COR-L47 (cell line): ENCODE data around the gene ZNF165.
"Not testable (repeated sequence)": the region's sequence is repeated elsewhere in the genome, so short reads cannot be mapped to it uniquely, and the experiment has no call there.

Experiments used
- DNase-seq: peaks from one replicate; lab custom pipeline; 2025; lab: John Stamatoyannopoulos, UW

Gene ZNF165

DNA sequence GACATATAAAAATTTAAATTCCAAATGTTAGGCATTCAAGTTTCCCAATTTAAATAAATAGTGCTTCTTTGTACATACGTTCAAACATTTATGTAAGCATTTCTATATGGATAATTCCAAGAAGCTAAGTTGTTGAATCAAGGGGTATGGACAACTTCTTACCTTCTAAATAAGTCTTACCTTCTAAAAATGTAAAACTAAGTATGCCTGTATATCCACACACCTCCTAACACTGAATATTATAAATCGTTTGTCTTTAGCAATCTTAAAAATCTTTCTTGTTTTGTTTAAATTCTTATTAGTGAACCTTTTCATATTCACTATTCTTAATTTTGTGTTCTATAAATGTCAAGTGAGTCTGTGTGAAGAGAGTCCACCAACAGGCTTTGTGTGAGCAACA is 41.5 kb downstream of the ZNF165 start:
- no peak for DNase-seq

DNA sequence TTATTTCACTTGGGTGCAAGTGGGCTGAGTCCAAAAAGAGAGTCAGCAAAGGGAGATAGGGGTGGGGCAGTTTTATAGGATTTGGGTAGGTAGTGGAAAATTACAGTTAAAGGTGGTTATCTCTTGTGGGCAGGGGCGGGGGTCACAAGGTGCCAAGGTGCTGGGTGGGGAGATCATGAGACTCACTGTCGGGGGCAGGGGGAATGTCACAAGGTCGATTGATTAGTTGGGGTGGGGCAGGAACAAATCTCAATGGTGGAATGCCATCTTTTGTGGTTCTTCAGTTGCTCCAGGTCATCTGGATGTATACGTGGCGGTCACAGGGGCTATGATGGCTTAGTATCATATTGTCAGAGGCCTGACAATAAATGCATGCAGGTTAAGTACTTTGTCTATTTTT is 41.9 kb downstream of the ZNF165 start:
- not testable (repeated sequence) for DNase-seq

DNA sequence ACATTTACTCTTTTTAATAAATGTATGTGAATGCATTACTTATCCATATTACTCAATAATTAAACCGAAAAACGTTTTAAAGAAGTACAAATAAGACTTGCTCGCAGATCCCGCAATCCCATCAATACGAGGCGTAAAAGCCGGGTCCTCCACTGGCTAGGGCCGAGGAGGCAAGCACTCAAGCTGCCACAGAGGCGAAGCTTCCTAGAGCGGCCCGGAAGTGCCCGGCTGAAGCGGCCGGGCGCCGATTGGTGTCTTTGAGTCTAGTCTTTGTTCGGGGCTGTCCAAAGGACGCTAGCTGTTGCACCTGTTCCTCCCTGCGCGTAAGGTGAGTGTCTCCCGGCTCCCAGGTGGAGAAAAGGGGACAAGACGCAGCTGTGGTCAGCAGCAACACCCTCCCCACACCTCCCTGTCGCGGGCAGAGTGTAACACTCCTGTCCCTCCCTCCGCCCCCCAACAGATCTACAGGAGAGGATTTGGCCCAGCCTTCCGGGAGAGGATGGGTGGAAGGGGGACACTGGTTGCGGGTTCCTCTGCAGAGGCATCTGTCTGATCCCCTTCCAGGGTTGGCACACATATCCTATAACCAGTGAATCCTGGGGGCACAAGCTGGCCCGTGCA is 44.1 kb downstream of the ZNF165 start, which contains the start of gene ZSCAN16:
TSS of gene ZSCAN16 (plus strand) at position 260 of the 621 bp plus-strand sequence. CDS start 835 bp downstream, outside the sequence.
- peak; percentile 86 for DNase-seq

DNA sequence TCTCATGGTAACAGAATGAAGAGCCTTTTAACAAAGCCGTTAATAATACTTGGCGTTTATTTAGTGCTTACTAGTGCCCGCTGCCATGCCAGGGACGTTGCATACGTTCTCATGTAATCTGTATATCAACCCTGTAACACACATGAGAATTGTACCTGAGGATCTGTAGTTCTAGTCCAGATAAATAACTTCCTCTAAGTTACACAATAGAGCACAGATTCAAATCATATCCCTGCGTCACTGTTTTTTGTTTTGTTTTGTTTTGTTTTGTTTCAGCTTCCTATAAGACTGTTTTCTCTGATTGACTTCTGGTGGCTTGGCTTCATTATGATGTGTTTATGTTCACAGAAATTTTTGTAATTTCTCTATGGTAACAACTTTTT is 44.6 kb downstream of the ZNF165 start:
- no peak for DNase-seq

DNA sequence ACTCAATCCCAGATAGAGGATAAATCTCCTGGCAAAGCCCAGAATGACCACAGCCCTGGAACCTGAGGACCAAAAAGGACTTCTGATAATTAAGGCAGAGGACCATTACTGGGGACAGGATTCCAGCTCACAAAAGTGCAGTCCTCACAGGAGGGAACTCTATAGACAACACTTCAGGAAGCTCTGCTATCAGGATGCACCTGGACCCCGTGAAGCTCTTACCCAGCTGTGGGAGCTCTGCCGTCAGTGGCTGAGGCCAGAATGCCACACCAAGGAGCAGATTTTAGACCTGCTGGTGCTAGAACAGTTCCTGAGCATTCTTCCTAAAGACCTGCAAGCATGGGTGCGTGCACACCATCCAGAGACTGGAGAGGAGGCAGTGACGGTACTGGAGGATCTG is 45.0 kb downstream of the ZNF165 start:
- no peak for DNase-seq

DNA sequence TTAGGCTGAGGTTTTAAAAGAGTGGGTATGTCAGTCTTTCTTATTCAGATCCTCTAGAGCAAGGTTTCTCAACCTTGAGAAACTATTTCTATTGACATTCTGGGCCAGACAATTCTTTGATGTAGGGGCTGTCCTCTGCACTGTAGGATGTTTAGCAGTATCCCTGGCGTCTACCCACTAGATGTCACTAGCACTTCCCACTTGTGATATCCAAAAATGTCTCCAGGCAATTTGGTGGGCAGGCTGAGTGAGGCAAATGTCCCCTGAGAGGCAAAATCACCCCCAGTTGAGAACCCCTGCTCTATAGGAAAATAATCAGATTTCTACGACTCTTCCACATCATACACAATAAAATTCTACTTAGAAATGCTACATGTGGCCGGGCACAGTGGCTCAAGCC is 53.6 kb downstream of the ZNF165 start:
- peak; percentile 37 for DNase-seq

DNA sequence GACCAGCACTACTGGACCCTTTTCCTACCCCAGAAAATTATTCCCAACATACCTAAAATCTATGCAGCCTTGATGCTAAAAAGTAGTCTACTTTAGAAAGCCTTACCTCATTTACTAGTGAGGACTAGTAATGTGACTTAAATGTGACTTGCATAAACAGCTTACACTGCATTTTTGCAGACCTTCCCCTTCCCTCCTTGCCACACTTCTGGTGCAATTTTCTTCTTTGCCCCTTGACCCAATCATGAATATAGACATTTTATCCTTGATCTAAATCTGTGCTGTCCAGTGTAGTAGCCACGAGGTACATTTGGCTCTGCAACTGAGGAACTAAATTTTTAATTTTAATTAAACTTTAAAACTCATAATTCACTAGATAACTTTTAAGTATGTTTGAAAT is 54.3 kb downstream of the ZNF165 start:
- DNase-seq: no peak

DNA sequence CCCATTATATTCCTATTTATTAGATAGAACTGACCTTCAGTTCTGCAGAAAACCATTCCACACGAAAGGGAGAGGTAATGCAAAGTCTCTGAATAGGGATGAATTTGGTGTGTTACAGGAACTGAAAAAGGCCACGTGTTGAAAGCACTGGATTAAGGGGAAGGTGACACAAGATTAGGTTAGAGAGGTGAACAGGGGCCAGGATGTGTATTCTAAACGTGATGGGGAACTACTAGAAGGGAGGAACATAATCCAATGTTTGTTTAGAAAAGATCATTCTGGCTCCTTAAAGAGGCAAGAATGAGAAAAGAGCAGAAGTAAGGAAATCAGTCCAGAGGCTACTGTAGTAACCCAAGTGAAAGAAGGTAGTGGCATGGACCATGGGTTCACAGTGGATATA is 55.0 kb downstream of the ZNF165 start:
- DNase-seq: no peak

DNA sequence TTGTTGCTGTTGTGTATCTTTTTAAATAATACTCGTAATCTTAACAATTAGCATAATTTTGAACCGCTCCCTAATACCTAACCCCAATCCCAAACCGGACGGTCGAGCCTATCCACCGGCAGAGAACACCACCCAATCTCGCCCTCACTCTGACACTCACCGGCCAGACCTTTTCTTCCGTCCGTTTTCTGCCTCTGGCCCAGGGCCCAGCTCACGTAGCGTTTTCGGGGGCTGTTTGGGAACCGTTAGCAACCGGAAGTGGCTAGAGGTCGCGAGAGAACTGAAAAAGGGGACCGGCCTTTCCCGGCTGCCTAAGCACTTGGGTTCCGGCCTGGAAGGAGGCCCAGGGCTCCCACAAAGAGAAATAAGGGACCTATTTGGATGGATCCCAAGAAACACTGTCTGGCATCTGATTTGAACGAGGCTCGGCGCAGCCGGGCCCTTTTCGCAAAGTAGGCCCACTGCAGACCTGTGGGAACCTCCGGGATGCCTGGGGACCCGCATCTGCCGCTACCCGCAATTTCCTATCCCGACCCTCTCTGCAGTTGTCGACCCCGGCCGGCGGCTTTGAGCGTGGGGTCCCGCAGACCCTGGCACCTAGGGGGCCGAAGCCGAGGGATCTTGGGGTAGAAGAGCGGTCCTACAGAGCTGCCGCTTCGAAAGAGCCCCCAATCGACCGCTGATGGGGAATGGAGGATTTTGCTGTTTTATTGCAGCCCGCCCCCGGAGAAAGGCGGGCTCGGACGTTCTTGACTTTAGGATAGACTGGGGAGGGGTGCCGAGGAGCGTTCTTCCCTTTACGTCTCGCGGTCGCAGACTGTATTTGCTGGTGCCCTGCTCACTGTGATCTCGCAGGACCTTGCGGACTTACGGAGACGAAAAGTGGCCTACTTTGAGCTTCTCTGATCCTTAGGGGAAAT is 56.5 kb downstream of the ZNF165 start:
- DNase-seq: peak; percentile 91

DNA sequence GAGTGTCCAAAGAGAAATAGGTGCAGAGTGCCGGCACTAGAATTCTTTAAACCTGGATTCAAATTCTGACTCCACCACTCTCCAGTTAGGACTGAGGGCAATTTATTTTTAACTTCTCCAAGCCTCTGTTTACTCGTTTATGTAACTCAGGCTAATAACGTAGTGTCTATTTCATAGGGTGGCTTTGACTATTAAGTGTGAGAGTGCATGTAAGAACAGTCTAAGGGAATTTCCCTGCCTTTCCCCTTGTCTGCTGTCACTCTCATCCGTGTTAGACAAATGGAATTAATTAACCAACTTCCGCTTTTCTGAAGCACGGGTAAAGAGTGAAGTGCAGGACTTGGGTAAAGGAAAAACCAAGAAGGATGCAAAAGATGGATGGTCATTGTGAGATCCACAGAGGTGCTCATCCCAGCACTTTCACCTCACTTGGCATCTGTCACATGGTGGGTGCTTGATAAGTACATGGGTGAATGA is 57.2 kb downstream of the ZNF165 start:
- DNase-seq: peak; percentile 7
